Measurements from ENCODE around the gene ARHGAP20. TPM values are rescaled to one million over a fixed set of nuclear protein-coding genes. Genes with fewer than 3 reads are reported as not detected.

Gene ARHGAP20, protein sequence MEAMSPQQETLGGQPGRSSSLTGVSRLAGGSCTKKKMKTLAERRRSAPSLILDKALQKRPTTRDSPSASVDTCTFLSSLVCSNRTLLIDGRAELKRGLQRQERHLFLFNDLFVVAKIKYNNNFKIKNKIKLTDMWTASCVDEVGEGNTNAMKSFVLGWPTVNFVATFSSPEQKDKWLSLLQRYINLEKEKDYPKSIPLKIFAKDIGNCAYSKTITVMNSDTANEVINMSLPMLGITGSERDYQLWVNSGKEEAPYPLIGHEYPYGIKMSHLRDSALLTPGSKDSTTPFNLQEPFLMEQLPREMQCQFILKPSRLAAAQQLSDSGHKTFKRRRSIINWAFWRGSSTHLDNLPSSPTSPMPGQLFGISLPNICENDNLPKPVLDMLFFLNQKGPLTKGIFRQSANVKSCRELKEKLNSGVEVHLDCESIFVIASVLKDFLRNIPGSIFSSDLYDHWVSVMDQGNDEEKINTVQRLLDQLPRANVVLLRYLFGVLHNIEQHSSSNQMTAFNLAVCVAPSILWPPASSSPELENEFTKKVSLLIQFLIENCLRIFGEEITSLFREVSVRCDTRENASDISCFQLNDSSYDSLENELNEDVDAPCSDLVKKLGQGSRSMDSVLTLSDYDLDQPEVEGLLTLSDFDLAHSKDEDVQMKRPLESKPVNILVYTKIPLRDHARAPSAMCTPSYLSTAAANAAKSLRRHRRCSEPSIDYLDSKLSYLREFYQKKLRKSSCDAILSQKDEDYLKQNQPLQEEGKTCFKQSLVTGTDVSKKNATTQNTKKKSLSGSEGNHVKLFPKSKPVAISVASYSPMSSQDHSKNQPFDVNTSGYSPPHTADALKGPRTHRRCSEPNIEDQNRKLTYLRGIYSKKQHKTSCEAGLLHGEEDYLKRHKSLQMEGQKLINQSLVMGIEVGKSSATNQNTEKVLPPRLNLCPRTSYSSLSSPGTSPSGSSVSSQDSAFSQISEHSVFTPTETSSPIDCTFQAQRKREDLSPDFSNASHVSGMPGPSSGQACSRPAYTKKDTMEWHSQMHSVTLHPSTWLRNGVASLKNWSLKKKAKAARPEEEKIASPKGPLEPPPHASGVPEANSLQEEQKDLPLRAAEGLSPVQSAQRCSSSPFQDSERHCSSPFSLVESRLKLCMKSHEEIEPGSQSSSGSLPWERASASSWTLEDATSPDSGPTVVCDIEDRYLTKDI
- 0.09 TPM in 1 of 2 replicates, not detected in the other for total RNA-seq (2014; rRNA removed; shearing (Covaris generic))
- polyA plus RNA-seq (2014; cell fraction: nucleus; rRNA removed): not detected in 2 replicates

DNA sequence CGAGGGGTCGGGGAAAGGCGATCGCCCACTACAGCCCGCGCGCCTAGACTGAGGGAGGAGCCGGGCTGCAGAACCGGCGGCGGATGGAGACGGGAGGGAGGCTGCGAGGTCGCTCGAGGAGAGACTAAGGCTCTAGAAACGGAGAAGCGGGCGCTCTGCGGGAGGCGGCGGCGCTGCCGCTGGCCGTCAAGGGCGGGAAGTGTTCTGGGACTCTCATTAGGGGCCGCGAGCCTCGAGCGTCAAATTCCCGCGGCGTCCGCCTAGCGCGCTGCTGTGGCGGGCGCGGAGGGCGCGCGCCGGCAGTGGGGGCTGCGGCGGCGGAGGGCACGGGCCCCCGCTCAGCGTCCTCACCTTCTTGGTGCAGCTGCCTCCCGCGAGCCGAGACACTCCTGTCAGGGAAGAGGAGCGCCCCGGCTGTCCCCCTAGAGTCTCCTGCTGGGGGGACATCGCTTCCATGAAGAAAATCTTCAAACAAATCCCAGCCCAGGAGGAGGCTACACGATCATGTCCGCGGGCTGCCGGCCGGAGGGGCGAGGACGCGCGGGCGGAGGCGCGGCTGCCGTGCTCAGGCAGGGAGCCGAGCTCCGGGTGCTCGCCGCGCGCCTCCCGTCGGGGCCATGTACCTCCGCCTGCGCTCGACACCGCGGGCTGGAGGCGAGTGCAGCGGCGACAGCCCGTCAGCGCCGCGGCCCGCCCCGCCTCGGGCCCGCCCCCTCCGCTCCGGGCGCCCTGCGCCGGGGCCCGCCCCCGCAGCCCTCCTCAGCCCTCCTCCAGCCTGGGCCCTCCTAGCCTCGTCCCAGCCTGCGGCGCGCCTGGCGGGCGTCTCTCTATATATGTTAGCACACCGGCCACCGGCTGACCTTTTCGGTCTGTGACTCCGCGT is at the start of gene ARHGAP20:
Gene ARHGAP20 (minus strand): TSS at position 662 of the 883 bp plus-strand sequence. CDS start 206 bp downstream, at position 456.
- no peak for DNase-seq (ENCODE audit: extremely low read depth, low read depth)

DNA sequence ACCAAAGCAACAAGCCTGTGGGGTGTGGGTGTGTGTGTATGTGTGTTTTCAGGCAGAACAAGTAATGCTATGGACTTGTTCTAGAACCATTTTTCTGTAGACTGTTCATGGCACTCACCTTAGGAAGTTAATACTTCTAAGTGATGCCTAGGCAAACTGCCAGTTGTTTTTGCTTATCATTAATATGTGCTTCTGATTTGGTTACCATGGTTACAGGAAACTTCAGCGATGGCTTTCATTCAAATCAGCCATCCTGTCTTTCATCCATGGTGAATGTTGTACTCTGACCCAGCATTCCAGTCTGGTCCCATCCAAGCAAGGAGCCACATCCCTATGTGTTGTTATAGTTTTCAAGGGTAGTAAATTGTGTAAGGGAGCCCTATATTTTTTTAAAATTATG is 49.8 kb upstream of the ARHGAP20 start:
- DNase-seq (ENCODE audit: extremely low read depth, low read depth): no peak

DNA sequence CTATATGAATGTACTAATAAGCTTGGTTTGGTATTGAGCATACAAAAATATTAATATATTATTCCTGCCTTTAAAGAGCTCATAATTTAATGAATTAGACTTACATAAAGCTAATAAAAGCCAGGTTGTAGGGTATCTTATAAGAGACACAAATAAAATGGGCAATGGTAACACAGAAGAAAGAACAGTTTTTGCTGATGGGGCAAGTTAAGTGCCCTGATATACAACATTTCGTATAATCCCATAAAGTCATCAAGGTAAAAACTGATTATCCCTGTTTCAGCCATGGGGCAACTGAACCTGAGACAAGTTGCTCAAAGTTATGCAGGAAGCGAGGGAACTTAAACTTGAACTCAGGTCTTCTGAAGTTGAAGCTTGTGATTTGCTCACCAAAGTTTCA is 48.9 kb upstream of the ARHGAP20 start:
- no peak for DNase-seq (ENCODE audit: extremely low read depth, low read depth)

DNA sequence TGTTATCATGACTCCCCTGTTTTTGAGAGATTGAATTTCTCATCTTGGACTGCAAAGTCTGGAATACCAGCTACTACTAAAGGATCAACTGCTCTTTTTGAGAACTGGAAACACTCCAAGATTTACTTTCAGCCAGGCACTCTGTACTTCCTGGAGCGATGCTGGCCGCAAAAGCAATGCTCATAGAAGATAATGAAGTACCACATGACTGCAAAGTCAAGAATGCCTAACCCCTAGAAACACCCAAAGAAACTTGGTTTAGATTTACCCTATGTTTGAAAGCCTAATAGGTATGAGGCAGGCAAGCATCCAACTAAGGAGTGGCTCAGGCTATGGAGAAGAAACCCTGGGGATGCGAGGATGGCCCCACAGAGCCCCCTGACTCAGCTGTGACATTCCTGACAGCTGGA is 47.7 kb upstream of the ARHGAP20 start:
- DNase-seq (ENCODE audit: extremely low read depth, low read depth): no peak

DNA sequence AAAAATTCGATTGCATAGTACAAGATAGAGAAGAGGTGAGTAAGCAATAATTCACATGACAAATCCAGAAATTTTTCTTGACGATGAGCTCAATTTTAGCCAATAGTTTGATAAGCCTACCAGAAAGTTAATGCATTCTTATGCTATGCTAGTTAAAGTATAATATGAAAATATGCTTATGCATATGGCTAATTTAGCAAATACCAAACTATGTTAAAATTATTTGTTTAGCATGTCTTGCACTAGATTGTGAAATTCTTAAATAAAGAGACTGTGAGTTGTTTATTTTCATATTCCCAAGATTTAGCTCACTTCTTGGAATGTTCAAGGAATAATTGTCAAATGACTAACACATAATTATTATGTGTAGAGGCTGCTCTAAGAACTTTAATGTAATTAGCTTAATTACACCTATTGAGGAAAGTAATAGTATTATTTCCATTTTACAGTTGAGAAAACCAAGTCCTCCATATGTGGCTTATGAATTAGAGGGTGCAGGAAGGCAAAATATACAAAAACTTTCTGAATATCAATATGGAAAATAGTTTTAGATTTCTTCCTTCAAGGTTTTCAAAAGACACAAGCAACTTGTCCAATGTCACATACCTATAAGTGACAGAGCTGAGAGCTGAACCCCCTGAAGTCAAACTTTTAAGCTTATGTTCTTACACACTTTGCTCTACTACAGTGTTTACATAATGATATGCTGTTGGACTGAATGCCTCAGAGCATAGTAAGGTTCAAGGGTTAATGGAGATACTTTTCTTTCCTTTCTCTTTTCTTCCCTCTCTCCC is 45.9 kb upstream of the ARHGAP20 start:
- no peak for DNase-seq (ENCODE audit: extremely low read depth, low read depth)

DNA sequence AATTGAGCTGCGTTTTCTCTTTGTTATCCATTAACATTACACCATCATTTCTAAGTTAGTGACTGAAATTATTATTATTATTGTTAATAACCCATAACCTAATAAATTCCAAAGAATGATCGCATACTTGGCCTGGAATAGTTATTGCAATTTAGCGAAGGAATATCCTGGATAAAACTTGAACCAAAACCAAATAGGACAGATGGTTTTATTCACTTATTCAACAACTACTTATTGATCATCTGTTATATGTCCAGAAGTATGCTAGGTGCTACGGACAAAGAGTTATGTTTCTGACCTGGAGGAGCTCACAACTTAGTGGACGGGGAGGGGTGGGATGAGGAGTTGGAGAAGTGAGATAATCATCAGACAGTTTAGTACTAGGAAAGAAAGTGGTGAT is 44.8 kb upstream of the ARHGAP20 start:
- DNase-seq (ENCODE audit: extremely low read depth, low read depth): no peak

DNA sequence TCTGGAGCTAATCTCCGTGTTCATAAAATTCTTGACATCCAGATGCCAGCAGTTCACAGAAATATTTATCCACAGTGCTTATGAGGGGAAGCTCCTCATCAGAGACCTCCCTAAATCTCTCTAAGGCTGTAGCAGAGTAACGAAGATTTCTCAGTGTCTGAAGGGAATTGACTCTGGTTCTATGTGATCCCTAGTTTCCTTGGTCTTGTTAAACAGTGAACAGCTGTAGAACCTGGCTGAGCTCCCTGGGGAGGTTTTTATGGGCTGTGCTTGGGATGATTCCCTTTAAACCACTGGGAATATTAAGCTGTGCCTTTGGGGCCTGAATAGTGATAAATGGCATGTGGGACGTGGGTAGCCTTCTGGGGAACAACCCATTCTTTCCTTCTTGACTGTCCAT is 43.7 kb upstream of the ARHGAP20 start:
- no peak for DNase-seq (ENCODE audit: extremely low read depth, low read depth)

DNA sequence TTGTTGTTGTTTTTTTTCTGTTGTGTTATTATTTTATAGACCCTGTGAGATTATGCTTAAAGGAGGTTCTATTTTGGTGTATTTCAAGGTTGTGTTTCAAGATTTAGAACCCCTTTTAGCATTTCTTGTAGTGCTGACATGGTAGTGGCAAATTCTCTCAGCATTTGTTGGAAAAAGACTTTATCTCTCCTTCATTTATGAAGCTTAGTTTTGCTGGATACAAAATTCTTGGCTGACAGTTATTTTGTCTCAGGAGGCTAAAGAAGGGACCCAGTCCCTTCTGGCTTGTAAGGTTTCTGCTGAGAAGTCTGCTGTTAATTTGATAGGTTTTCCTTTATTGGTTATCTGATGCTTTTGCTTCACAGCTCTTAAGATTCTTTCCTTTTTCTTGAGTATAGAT is 40.7 kb upstream of the ARHGAP20 start:
- no peak for DNase-seq (ENCODE audit: extremely low read depth, low read depth)

DNA sequence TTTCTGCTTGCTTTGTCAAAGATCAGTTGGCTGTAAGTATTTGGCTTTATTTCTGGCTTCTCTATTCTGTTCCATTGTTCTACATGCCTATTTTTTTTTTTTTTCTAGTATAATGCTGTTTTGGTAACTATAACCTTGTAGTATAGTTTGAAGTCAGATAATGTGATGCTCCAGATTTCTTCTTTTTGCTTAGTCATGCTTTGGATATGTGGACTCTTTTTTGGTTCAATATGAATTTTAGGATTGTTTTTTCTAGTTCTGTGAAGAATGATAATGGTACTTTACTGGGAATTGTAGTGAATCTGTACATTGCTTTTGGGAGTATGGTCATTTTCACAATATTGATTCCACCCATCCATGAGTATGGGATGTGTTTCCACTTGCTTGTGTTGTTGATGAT is 37.9 kb upstream of the ARHGAP20 start:
- DNase-seq (ENCODE audit: extremely low read depth, low read depth): no peak

DNA sequence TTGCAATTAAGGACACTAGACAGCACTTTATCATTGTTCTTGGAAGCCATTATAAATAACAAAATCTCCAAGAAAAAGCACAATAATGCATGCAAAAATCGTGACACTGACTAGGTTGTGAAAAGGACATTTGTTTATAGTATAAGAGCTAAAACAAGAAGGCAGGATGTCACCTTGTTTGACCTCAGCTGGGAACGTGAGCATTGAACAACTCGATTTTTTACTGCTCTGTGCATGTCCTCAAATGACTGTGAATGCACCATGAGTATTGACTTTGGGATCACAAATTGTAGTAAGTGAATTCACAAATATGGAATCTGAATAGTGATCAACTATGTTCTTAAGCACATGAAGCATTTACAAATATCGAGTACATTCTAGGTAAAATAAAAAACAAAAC is 35.3 kb upstream of the ARHGAP20 start:
- DNase-seq (ENCODE audit: extremely low read depth, low read depth): no peak

DNA sequence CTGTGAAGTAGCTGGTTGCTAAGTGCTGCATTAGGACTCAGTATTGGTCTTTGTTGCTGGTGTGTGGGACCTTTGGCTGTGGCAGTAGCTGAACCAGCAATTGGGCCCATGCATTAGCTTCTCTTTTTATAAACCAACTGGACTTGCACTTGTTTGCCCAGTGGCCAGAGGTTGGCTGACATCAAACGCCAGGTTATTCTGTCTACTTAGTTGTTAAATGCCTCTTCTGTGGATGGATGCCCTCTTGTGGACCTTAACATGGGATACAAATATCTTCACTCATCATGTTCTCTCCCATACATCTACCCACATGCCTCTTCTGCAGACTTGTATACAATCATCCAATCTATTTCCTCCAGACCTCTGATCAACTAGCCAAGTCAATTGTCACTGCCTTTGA is 26.4 kb upstream of the ARHGAP20 start:
- DNase-seq (ENCODE audit: extremely low read depth, low read depth): no peak

DNA sequence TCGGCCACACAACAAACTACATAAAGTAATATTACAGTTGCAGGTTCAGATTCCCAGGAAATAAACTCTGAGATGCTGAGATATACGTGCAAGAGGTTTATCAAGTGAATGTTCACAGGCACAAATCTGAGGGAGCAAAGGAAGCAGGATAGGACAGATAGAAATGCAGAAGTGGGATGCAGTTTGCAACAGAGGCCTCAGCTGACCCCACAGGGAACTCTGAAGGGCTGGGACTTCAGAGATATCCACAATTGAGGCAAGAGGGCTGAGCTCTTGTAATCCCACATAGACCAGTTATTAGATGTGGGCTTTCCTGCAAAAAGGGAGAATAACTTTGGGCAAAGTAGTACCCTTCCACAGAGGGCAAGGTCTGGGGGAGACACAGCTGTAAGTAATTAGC is 25.4 kb upstream of the ARHGAP20 start:
- DNase-seq (ENCODE audit: extremely low read depth, low read depth): no peak

DNA sequence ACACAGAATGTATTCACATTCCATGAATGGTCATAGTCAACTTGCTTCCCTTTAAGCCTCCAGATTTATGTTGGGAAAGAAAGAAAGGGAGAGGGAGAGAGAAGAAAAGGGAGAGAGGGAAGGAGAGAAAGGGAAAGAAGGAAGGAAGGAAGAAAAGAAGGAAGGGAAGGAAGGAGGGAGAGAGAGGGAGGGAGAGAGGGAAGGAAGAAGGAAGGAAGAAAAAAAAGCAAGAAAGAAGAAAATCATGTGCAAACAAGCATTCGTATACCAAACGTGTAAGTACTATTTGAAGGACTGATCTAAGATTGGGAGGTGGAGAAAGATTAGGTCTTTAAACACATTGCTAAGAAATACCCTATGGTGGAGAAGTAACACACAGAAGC is 23.9 kb upstream of the ARHGAP20 start:
- no peak for DNase-seq (ENCODE audit: extremely low read depth, low read depth)

DNA sequence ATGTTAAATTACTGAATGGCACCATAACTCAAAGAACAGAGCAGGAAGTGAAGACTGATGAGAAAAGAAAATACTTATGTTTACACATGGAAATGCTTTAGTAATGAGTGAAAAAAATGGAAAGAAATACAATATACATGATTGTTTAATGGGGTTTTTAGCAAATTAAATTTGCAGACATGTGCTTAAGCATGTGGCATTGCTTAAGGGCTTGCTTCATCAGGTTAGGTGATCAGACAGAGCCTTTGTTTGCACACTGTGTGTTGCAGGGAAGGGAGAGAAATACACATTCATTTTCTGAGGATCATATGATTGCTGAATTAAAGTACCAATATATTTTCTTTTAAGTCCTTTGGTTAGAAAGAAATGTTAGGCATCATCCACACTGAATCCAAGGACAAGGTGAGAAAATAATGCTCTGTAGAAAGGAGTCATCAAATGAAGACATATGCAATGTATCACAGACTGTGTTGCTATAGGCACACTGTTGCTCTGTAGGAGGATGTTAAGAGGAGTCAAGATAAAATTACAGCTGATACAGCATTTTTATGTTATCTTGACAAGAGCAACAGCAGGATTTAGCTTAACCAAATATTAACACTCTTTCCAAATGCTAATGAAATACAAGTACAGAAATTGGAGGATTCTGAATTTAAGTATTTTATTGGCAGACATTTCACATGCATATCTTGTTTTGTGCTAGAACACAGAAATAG is 23.4 kb upstream of the ARHGAP20 start:
- no peak for DNase-seq (ENCODE audit: extremely low read depth, low read depth)

DNA sequence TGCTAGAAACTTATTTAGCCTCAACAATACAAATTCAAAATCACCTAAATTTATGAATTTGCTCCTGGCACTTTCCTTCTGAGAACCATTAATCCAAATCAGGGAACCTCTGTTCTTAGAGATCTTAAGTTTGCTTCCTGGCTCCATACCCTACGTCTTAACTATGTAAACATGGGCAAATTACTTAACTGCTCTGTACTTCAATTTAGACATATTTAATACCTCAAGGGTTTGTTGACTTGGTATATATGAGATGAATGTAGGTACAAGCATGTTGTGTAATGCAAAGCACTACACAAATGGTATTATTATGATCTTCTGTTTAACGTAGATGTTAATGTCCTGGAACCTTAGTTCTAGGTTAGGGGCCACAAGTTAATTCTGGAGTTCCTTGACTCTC is 22.6 kb upstream of the ARHGAP20 start:
- no peak for DNase-seq (ENCODE audit: extremely low read depth, low read depth)

DNA sequence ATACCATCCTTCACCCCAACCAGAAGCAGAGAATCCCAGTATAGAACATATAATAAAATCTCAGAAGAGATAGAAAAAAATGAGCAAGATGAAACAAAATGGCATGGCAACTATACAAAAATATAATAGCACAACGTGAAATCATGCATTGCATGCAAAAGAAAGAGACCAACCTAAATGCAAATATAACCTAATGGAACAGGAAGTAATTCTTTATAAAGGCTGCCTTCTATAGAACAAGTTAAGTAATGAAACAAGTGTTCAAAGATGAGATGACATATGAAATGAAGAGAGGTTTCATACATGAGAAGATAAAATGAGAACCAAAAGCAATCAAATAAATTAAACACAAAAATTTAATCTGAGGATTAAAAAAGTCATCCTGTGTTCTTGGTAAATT is 18.5 kb upstream of the ARHGAP20 start:
- DNase-seq (ENCODE audit: extremely low read depth, low read depth): no peak

DNA sequence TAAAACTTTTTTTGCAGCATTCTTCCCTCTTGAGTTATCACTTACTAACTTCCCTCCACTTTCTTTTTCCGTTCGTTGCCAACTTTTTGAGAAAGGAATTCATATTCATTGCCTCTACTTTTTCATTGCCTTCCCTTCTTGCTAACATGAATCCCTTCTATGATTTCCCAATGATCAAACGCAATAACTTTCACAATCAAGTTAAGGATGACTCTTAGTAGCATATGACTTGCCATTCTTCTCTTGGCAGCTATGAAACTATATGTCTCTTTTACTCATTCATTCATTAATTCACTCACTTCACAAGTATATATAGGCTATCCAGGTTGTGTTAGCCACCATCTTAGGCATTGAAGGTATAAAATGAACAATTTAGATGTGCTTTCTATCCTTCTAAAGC is 16.6 kb upstream of the ARHGAP20 start:
- no peak for DNase-seq (ENCODE audit: extremely low read depth, low read depth)

DNA sequence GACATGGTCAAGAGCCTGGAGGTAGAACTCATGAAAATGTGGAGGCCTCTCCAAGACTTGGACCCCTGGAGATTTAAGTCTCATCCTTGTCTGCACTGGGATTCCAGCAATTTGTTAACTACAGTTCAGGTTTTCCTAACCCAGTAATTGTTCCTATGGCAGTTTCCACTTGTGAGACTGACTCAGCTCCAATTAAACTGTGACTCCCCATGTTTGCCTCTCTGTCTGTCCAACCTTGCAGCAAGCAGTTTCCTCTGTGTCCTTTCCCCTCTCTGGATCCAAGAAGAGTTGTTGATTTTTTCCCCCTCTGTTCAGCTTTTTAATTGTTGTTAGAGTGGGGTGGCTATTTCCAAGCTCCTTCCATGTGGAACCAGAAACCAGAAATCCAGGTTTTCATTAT is 16.2 kb upstream of the ARHGAP20 start:
- no peak for DNase-seq (ENCODE audit: extremely low read depth, low read depth)

DNA sequence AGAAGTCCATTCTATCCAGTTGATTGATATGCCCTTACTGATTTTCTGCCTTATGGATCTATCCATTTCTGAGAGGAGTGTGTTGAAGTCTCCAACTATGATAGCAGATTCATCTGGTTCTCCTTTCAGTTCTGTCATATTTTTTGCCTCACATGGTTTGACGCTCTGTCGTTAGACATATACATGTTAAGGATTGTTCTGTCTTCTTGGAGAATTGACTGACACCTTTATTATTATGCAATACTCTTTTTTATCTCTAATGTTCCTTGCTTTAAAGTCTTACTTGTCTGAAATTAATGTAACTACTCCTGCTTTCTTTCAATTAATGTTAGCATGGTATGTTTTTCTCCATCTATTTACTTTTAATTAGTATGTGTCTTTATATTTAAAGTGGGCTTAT is 12.1 kb upstream of the ARHGAP20 start:
- DNase-seq (ENCODE audit: extremely low read depth, low read depth): no peak

All from NCI-H460 (cell line).